SU-DHL-6 (cell line): ENCODE data around the gene ZCCHC24.

Source experiments
- EZH2phosphoT487 ChIP-seq: fragments of 200-600 bp; sonication (generic), shearing (Covaris generic); conservative IDR thresholded peaks from 2 replicates; pipeline ENCODE4 v1.6.1; 2018; ENCODE audit warnings: mild to moderate bottlenecking, antibody characterized with exemption, low read length, moderate library complexity, mixed read lengths
- TF ChIP-seq, protein P1 (sequence below): fragments of 200-600 bp; sonication (generic); IDR thresholded peaks from one replicate; pipeline ENCODE4 v1.5.1; 2017; ENCODE audit warnings: antibody characterized with exemption, mild to moderate bottlenecking, low read length, moderate library complexity; ENCODE audit not compliant: insufficient read depth, poor library complexity, severe bottlenecking

DNA sequence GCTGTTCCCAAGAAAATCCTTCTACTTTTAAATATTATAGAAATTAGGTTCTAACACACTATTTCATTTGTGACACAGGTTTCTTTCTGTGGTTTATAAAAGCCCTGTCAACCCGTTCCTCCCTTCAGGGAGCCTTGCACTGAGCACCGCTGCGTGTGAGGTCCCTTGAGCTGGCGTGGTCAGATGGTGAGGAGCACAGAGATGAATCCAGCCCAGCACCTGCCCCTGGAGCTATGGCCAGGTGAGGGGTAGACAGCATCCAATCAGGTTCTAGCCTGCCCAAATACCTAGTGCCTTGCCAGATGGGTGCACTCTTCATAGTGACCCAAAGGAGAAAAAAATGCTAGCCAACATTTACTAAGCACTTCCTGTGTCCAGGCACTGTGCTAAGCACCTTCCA, 15.7 kb downstream of the ZCCHC24 start:
- no peak for TF ChIP-seq EZH2phosphoT487
- TF ChIP-seq, protein P1, sequence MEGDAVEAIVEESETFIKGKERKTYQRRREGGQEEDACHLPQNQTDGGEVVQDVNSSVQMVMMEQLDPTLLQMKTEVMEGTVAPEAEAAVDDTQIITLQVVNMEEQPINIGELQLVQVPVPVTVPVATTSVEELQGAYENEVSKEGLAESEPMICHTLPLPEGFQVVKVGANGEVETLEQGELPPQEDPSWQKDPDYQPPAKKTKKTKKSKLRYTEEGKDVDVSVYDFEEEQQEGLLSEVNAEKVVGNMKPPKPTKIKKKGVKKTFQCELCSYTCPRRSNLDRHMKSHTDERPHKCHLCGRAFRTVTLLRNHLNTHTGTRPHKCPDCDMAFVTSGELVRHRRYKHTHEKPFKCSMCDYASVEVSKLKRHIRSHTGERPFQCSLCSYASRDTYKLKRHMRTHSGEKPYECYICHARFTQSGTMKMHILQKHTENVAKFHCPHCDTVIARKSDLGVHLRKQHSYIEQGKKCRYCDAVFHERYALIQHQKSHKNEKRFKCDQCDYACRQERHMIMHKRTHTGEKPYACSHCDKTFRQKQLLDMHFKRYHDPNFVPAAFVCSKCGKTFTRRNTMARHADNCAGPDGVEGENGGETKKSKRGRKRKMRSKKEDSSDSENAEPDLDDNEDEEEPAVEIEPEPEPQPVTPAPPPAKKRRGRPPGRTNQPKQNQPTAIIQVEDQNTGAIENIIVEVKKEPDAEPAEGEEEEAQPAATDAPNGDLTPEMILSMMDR = no peak
